HT1080 (cell line): Measurements from ENCODE around the gene SART3. TPM values are rescaled to one million over a fixed set of nuclear protein-coding genes. Genes with fewer than 3 reads are reported as not detected.
"Not testable (repeated sequence)": the region's sequence is repeated elsewhere in the genome, so short reads cannot be mapped to it uniquely, and the experiment has no call there.

Experiments used
- DNase-seq: peaks from one replicate; pipeline ENCODE4 v3.0.0-alpha.2; 2015; ENCODE audit warnings: low read depth
- total RNA-seq: library from RNA; depleted of rRNA; stranded (reverse); fragments of >200 nt; shearing (Covaris generic); gene quantifications from 2 replicates; pipeline ENCODE4 v1.2.3, GENCODE V29; 2014

Gene SART3
- total RNA-seq, 1 experiment from 2014 or later = 229 TPM

DNA sequence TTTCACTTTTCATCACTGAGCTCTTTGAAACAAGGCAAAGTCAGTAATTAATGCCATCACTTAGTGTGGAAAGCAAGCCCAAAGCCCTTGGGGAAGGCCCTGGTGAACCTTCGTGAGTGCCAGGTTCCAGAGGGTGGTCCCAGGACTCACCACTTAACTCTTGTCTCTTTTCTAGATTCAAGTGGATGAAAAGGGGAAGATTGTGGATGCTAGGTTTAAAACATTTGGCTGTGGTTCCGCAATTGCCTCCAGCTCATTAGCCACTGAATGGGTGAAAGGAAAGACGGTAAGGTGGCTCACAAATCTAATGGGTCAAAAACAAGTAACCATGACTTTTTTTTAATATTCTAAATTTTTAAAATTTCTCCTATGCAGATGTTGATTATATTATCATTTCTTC lies 4.2 kb upstream of the SART3 start:
- DNase-seq = no peak

DNA sequence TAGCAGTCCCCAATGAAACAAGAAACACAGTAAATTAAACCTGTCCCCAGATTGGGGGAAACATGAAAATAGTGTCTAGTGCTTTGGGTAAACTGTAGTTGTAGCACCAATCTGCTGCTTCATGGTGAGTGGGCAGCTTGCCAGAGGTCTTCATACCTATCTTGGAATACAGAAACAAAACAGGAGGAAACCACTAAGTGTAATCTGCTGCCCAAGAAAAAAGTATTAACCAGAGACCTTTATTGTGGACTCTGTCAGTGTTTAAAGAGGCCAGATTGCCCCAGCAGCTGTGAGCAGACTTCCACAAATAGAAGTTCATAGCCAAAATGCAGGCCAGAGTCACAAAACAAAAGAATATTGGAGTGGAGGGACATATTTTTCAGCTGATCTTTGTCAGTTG lies 3.8 kb upstream of the SART3 start:
- no peak for DNase-seq

DNA sequence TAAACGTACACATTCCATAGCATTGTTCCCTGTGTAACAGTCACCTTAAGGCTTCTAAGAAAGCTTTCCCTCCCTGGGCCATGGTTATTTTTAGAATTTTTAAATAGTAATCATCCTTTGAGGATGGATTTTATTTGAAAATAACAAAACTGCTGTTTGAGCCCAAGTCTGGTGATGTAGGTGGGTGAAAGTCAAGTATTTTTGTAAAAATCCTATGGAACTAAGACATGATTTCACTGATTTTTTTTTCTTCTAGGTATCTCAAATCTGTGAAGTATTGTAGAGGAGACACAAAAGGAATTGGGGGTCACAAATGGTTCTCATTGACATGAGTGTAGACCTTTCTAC lies 2.8 kb upstream of the SART3 start:
- DNase-seq = no peak

DNA sequence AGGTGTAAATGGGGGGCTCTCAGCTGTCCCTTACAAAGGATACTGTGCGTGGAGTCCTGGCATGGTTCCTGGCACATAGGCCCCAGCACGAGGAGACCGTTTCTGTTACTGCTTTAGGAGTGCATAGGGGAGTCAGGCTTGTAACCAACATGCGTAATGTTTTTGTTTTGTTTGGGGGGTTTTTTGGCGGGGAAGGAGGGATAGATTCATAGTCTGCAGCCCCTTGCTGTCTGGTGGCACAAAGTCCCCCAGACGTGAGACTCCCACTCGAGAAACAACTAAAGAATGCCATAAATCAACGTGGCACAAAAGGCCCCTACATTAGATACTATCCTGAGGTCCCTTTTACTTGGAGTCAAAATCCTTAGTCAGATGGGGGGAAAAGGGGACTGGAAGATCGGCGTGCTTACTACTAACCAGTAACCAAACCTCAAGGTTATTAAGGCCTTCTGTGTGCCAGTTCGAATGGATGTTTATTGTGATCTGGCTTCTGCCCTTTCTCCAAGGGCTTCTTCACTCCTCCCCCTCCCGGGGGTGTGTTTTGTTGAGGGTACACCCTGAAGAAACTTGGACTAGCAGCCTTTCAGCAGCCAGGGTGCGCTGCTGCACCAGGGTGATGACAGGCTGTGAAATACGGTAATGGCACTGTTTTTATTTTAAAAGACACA lies 2.3 kb upstream of the SART3 start:
- DNase-seq = peak; percentile 89

DNA sequence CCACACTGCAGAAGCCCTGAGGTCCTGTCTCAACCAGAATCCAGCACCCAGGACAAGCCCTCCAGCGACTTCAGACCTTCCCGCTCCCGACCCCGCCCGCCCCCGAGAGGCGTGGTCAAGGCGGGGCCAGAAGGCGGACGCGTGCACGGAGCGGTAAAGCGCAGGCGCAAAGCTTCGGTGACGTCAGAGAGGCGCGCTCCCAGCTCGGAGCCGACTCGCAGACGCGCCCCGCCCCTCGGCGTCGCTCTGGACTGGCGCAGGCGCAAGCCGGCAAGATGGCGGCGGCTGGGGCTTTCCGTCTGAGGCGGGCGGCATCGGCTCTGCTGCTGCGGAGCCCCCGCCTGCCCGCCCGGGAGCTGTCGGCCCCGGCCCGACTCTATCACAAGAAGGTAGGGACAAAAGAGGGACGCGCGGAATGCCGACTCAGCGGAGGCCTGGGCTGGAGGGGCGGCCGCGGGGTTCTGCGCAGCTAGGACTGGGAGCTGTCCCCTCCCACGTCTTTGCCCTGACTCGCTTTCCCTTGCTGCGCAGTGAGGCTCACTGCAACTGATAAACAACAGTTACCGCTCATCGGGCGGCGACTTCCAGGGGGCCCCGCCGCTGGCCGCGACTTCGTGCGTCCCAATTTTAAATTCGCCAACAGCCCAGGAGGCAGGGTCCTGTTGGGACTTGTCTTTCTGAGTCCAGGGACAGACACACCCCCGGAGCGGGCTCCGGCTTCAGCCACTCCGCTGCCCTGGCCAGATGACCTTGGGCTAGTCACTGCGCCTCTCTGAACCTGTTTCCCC lies 1.6 kb upstream of the SART3 start, which contains the start of gene ISCU:
Gene ISCU (plus strand): TSS at position 249 of the 788 bp plus-strand sequence. CDS start 27 bp downstream, at position 276.
- DNase-seq = peak; percentile 96

DNA sequence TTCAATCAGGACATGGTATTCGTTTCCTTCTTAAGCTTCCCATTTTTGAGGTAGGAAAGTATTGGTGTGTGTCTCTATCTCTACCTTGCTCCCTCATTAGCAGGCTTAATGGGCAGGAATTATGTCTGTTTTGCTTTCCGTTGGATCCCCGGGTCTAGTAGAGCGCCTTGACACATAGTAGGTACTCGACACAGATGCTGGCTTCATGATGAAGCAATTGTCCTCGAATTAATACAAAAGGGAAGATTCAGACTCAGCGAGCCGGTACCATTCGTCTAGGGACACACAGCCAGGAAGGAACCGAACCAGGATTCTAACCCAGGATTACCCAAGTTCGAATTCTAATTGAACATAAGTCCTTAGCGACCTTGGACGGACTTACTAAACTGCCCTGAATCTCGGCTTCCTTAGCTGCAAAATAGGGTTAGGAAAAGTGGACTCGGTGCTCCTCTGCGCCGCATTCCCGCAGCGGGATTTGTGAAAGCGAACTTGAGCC lies 927 bp upstream of the SART3 start:
- DNase-seq = peak; percentile 20

DNA sequence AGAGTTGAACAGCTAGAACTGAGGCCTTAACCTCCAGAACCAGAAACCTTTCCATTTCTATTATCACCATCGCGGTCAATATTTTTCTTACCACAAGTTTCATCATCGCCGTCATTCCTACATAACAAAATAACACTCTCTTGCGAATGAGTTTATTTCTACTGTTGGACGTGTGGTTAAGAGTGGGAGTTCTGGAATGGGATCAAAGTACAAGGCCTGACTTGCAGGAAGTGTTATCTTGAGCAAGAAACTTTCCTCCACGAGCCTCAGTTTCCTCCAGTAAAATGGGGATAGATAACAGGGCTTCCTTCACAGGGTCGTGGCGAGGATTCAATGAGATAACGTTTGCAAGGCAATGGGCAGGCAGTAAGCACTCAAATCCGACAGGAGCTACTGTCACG lies 652 bp downstream of the SART3 start:
- no peak for DNase-seq

DNA sequence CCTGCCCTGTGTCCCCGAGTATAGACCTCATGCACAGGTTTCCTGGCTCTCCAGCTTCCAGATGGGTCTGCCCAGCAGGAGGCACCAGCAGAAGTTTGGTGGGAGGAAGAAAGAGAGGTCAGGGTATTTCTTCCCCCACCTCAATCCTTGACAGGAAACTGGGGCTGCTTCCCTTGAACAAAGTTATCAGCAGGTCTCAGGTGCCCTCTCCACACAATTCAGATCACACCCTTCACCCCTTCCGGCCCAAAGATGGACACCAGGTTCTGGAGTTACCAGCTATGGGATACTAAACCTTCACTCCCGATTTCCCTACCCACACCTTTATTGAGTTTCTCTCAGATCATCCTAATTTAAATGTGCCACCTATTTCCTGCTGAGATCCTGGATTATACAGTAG lies 1.2 kb downstream of the SART3 start:
- DNase-seq = no peak

DNA sequence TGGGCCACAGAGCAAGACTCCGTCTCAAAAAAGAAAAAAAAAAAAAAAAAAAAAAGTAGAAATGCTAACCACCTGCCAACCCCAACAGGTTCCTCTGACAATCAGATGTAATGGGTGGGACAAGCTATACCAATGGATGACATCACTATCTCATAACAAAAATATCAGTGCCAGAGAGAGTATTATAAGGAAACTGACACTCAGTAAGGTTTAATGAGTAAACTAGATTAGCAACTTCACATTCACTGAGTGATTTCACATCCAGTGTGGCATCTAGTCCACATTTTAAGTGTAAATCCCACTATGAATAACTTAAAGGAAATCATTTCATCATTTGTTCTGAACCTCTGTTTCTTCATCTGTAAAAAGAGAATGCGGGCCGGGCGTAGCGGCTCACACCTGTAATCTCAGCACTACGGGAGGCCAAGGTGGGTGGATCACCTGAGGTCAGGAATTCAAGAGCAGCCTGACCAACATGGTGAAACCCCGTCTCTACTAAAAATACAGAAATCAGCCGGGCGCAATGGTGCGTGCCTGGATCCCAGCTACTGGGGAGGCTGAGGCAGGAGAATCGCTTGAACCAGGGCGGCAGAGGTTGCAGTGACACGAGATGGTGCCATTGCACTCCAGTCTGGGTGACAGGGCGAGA lies 1.8 kb downstream of the SART3 start:
- DNase-seq = no peak

DNA sequence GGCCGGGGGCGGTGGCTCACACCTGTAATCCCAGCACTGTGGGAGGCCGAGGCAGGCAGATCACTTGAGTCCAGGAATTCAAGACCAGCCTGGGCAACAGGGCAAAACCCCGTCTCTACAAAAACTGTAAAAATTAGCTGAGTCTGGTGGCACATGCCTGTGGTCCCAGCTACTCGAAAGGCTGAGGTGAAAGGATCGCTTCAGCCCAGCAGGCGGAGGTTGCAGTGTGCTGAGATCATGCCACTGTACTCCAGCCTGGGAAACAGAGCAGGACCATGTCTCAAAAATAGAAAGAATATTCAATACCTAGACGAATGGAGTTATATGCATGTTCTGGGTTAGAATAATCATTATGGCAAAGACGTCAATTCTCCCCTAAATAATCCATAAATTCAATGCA lies 5.6 kb downstream of the SART3 start:
- DNase-seq = not testable (repeated sequence)

DNA sequence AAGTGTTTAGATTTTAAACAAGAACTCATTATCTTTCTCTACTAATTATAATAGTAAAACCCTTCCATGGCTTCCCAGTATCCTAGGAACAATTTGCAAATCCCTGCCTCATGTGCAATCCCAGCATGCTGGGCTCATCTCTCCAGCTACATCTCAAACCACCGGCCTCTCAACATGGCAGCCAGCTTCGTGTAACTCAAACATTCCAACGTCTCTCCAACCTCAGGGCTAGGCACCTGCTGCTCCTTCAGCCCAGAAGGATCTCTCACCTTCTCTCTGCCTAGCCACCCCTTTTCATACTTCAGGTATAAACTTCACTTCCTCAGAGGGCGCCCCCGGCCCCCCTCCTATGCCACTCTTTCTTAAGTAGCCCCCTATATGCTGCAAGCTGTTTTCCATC lies 7.2 kb downstream of the SART3 start:
- DNase-seq = no peak

DNA sequence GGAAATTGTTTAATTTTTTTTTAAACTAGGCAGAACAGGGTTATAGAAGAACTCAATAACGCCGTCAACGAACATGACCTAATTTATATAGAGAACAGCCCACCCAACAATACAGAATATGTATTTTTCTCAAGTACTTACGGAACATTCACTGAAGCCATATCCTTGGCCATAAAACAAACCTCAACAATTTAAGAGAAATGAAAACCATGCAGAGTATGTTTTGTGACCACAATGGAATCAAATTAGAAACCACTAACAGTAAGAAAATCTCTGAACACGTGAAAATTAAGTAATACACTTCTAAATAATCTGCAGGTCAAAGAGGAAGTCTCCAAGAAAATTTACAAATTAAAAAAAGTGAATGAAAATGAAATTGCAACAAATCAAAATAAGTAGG lies 9.4 kb downstream of the SART3 start:
- DNase-seq = no peak

DNA sequence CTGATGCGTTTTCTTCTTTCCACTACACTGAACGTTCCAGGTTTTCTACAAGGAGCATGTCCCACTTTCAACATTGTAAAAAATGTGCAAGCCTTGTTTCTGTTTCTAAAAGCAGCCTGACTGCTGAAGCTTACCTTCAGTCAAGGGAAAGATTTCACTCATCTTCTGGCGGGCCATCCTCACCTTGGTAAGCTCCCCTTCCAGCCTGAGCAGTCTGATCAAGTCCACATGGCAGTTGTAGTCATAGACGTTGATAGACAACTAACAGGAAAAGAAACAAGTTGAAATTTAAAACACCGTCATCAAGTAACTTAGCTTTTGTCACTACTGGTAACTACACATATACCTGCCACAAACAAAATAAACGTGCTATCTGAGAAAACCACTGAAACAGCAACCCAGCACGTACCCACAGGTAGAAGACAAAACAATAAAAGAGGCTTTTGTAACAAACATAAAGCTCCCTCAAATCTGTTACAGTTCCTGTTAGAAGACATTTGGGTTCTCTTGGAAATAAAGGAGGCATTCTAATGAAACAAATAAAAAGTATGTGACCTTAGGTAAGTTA lies 11.9 kb downstream of the SART3 start:
- DNase-seq = no peak

DNA sequence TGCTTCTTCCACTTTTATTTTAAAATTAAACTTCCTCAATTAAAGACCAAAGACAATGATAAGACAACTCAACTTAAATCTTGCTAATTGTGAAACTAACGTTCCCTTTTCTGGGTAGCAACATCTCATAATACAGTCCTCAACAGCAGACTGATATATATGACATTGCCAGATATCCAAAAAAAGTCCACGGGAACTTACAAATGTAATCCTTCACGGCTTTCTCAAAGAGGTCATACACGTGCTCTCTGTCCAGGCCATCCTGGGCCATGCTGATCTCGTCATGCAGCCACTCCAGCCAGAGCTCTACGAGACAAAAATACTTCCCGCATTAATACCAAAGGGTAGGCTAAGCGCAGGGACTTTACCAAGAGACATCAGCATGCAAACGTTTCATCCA lies 13.3 kb downstream of the SART3 start:
- DNase-seq = no peak

DNA sequence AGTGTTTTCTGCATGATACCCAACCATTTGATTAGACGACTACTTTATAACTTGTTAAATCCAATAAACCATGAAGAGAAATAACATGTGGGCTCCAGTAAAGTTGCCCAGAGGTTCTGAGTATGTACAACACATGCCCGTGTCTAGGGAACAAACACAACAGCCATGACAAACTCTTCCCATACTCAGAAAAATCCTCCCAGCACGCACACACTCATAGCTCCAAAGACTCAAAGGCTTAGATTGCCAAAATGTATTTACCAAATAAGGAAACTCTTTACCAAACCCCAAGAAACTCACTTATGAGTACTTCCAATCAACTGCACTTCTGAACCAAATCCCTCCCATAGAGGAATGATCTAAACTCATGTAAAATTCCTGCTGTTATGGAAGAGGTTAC lies 17.3 kb downstream of the SART3 start:
- DNase-seq = no peak

DNA sequence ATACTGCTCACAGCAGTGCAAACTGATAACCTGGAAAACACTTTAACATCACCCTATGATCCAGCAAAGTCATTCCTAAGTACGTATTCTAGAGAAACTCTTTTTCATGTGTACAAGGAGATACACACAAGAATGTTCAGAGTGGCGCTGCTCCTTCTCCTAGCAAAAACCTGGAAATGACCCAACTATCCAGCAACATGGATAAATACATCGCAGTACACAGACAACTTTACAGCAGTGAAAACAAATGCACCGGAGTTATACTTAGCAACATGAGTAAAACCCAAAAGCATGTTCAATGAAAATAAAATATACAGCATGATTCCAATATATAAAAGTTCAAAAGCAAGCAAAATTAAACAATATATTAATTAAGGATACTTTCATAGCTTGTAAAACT lies 18.7 kb downstream of the SART3 start:
- DNase-seq = no peak

DNA sequence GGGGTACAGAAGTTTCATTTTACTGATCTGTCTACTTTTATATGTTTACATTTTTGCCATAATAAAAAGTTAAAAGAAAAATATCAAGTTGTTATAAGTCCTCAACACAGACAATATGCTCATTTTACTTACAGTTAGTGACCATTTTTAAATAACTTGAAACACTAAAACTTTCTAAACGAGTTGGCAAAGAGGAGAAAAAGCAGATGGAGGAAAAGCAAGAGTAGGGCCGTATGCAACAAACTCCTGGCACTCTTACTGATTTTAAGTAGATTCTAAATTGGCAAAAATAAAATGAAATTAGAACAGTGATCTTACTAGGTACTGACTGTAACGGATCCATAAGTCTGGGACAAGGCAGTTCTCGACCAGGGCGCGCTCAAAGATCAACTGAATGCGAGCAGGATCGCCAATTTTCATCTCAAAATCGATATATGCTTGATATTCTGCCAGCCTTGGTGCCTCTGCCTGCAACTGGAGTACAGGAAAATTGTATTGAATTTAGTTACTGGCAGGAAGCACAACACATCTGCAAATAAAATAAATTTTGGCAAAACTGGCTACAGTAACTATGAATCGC lies 22.3 kb downstream of the SART3 start:
- DNase-seq = no peak

DNA sequence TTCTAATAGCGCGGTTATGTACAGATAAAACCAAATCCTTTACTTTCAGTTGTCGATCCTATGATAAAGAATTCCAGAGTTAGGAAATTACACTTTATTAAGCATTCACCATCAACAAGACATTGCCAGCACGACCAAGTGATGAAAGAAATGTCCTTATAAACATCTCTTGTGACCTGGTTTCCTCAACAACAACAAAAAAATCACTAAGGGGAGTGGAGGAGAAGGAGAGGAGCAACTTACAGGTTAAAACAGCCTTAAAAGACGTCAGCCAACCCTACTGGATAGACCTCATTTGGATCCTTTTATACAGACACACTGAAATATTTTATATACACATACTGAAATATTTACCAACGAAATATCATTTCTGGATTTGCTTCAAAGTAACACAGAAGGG lies 22.8 kb downstream of the SART3 start:
- no peak for DNase-seq

DNA sequence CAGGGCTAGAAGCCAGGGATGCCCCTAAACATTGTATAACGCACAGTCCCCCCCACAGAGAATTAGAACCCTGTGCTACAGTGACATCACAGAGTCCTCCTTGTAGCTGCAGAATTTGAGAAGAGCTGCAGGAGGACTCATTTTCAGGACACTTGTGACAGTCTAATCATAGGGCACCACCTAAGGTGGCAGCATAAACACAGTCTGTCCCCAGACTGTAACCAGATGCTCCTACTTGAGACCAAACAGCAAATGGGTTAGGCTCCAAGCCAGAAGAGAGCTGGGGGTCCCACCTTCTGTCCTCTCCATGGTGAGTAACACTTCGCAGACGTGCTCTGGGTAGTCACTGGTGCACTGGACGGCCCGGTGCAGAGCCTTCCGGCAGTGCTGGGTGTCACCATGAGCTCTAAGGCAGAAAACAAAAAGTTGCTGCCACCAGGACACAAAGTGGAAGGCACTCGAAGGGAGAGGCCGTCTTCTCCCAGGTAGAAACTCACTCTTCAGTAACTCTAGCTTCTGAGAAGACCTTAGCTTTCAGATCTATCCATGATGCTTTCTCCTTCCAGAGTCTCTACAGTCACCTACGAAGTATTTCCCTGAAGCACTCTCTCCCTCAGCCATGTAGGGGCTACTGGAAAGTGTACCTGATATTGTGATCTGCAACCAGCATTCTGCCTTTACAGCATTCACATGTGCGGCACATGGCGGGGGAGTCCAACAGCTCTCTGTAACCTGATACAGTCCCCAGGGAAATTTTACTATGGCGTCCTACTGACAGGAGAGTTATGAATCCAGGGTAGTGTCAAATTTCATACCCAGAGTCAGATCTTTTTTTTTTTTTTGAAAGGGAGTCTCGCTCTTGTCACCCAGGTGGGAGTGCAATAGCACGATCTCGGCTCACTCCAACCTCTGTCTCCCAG lies 28.8 kb downstream of the SART3 start:
- no peak for DNase-seq

DNA sequence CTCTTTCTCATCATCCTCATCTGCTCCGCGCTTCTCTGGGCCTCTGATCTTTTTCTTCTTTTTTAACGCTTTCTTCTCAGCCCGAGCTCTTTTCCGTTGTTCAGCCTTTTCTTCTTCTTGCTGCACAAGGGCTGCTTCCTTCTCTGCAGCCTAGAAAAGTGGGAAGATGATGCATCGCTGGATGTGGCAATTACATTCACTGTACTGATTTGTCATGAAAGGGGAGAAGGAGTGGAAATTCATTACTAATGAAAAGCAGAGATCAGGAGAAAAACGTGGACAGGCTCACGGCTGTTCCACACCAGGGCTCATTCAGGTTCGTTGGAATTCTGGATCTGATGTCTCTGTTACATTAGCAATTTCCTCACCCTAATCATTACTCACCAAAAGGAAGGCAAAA lies 30.8 kb downstream of the SART3 start:
- DNase-seq = no peak

DNA sequence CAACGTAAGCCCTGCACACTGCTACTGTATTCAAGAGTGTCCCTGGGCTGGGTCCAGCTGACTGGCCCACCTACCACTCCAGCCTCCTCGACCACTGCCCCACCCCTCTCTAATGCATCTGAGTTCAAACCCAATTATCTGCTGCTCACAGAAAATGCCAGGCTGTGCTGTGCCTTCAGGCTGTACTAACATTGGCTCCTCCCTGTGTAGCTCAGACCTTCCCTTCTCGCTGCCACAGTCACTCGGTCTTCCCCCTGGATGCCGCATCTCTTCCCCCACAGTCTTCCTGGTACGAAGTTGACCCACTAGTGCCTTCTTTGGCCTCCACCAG lies 33.8 kb downstream of the SART3 start:
- no peak for DNase-seq
